Gastrocnemius medialis (tissue), 4 donors: Measurements from ENCODE around the gene CADPS.

ENCODE experiments used
- POLR2A ChIP-seq, 2 donors: fragments of 450-650 bp; IDR thresholded peaks; one replicate each; pipeline ENCODE4 v1.6.1; 2017; ENCODE audit warnings: antibody characterized with exemption in 2 of 2, mild to moderate bottlenecking in 2 of 2, moderate library complexity in 2 of 2
- TF ChIP-seq, protein P1 (sequence below), 5 experiments: fragments of 450-650 bp in 3 of 5; fragments of 200-600 bp in 2 of 5; sonication (generic) in 2 of 5; IDR thresholded peaks in 4 of 5; conservative IDR thresholded peaks in 1 of 5; 1 replicate in 4 of 5; 2 replicates in 1 of 5; pipeline ENCODE4 v1.5.1; 2016 to 2019; ENCODE audit warnings: antibody characterized with exemption in 5 of 5, mild to moderate bottlenecking in 3 of 5, moderate library complexity in 3 of 5

DNA sequence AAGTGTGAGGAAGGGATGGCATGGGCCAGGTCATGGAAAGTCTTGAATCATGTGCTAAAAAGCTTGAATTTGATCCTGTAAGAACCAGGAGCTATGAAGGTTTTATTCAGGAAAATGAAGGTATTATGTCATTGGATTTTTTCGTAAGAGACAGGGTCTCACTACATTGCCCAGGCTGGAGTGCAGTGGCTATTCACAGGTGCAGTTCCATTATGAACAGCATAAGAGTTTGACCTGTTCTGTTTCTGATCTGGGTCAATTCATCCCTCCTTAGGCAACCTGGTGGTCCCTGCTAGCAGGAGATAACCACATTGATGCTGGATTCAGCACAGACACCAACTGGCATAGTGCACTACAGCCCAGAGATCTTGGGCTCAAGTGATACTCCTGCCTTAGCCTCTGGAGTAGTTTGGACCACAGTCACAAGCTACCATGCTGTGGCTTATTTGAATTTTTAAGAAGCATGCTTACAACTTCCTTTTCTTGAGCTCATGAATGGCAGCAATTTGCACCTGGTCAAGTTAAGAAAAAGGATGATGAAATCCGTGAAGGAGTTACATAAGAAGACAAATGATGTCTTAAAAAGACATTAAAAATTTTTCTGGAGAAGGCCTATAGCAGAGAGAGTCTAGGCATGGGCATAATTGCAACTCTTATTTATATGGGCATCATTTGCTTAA is 79.1 kb downstream of the CADPS start:
- TF ChIP-seq, protein P1, sequence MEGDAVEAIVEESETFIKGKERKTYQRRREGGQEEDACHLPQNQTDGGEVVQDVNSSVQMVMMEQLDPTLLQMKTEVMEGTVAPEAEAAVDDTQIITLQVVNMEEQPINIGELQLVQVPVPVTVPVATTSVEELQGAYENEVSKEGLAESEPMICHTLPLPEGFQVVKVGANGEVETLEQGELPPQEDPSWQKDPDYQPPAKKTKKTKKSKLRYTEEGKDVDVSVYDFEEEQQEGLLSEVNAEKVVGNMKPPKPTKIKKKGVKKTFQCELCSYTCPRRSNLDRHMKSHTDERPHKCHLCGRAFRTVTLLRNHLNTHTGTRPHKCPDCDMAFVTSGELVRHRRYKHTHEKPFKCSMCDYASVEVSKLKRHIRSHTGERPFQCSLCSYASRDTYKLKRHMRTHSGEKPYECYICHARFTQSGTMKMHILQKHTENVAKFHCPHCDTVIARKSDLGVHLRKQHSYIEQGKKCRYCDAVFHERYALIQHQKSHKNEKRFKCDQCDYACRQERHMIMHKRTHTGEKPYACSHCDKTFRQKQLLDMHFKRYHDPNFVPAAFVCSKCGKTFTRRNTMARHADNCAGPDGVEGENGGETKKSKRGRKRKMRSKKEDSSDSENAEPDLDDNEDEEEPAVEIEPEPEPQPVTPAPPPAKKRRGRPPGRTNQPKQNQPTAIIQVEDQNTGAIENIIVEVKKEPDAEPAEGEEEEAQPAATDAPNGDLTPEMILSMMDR (IDR thresholded peaks at IDR 0.05 in 4 of 5, conservative IDR thresholded peaks at IDR 0.05 in 1 of 5), result no peak
- TF ChIP-seq POLR2A (IDR thresholded peaks at IDR 0.05), result no peak
